Endodermal cell (in vitro differentiated cells): ENCODE measurements around the gene PLAU. TPM values are rescaled to one million over a fixed set of nuclear protein-coding genes. Genes with fewer than 3 reads are reported as not detected.

Experiments used
- DNase-seq: peaks from one replicate; pipeline ENCODE4 v3.0.0-alpha.2; 2017
- H3K27ac ChIP-seq: 2 replicates; pipeline ENCODE4 v1.5.1; 2013; ENCODE audit warnings: mild to moderate bottlenecking, low read depth, low read length, moderate library complexity
- H3K27me3 ChIP-seq: 2 replicates; pipeline ENCODE4 v1.6.1; 2013; ENCODE audit warnings: mild to moderate bottlenecking, low read length, moderate library complexity; ENCODE audit not compliant: insufficient read depth, control insufficient read depth, poor library complexity, severe bottlenecking
- H3K36me3 ChIP-seq: 2 replicates; pipeline ENCODE4 v1.7.0; 2013; ENCODE audit warnings: mild to moderate bottlenecking, low read length, moderate library complexity; ENCODE audit not compliant: control insufficient read depth, insufficient read depth
- H3K4me1 ChIP-seq: one replicate; pipeline ENCODE4 v1.7.0; 2013; ENCODE audit warnings: low read length; ENCODE audit not compliant: control insufficient read depth, insufficient read depth
- H3K4me3 ChIP-seq: 2 replicates; pipeline ENCODE4 v1.5.1; 2013; ENCODE audit warnings: mild to moderate bottlenecking, low read length, moderate library complexity
- H3K9ac ChIP-seq: 2 replicates; pipeline ENCODE4 v1.6.1; 2013; ENCODE audit warnings: mild to moderate bottlenecking, low read length, moderate library complexity; ENCODE audit not compliant: poor library complexity, severe bottlenecking; ENCODE audit errors: extremely low read depth
- H3K9me3 ChIP-seq: 2 replicates; pipeline ENCODE4 v1.6.1; 2013; ENCODE audit warnings: mild to moderate bottlenecking, low read length, moderate library complexity; ENCODE audit not compliant: control insufficient read depth
- H3K27ac Mint-ChIP-seq: 2 replicates; pipeline ENCODE4 v1.8.0; 2020; ENCODE audit warnings: mixed read lengths
- H3K27me3 Mint-ChIP-seq: 2 replicates; pipeline ENCODE4 v1.8.0; 2021; ENCODE audit warnings: mild to moderate bottlenecking, mixed read lengths; ENCODE audit not compliant: insufficient read depth
- H3K36me3 Mint-ChIP-seq: 2 replicates; pipeline ENCODE4 v1.8.0; 2020; ENCODE audit warnings: low read depth, mixed read lengths
- H3K4me1 Mint-ChIP-seq: 2 replicates; pipeline ENCODE4 v1.8.0; 2020; ENCODE audit warnings: mixed read lengths
- H3K4me3 Mint-ChIP-seq: 2 replicates; pipeline ENCODE4 v1.8.0; 2020; ENCODE audit warnings: mild to moderate bottlenecking, moderate library complexity, mixed read lengths
- H3K9me3 Mint-ChIP-seq: 2 replicates; pipeline ENCODE4 v1.8.0; 2020; ENCODE audit warnings: mild to moderate bottlenecking, mixed read lengths
- CTCF ChIP-seq: fragments of 200-600 bp; sonication (generic); conservative IDR thresholded peaks from 2 replicates; pipeline ENCODE4 v1.5.0; 2021; ENCODE audit warnings: antibody characterized with exemption, mild to moderate bottlenecking
- WGBS, 2 experiments: methylation state at CpG; one replicate each; pipeline versions ENCODE4 v1.1.5 to v1.1.7; 2013; ENCODE audit warnings: missing lambda C conversion rate in 2 of 2, mixed read lengths in 1 of 2; ENCODE audit not compliant: insufficient coverage in 1 of 2, insufficient read length in 1 of 2; 5-methylcytosine and 5-hydroxymethylcytosine counted together
- total RNA-seq, 2 donors: library from RNA; stranded (reverse); fragmentation: NEBNext Ultra II Directional in 1 of 2; extraction: Animal tissue kit (Norgen Biotek cat#: 25700) in 1 of 2; gene quantifications; 2 replicates in 1 of 2; 3 replicates in 1 of 2; pipeline ENCODE4 v1.2.1, GENCODE V29; 2021

PLAU gene
- total RNA-seq, 2 donors from 2014 or later = 2.7 to 3.3 TPM

DNA sequence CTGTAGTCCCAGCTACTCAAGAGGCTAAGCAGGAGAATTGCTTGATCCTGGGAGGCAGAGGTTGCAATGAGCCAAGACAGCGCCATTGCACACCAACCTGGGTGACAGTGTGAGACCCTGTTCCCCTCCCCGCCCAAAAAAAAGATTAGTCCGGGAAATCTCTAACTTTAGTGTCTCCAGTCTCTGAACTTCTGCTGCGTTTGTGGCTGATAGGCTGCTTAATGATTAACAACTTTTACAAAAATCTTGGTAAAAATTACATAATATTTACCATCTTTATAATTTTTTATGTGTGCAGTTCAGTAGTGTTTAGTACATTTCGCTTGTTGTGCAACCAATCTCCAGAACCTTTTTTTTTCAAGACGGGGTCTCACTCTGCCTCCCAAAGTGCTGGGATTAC, 9.7 kb upstream of the PLAU start:
- Histone ChIP-seq H3K9me3 (no peaks in the 10 kb centered on the region), H3K9ac (no peak overlapping the region), H3K27me3 (no peaks in the 10 kb centered on the region), H3K4me1 (no peaks in the 10 kb centered on the region), H3K36me3 (no peaks in the 10 kb centered on the region), H3K4me3 (no peak overlapping the region), H3K27ac (no peak overlapping the region)
- Mint-ChIP-seq H3K4me1 (no peaks in the 10 kb centered on the region), H3K9me3 (no peaks in the 10 kb centered on the region), H3K4me3 (no peak overlapping the region), H3K27me3 (peaks cover 19% of the 10 kb centered on the region), H3K27ac (no peak overlapping the region), H3K36me3 (no peaks in the 10 kb centered on the region)
- no peak for TF ChIP-seq CTCF
- no peak for DNase-seq
- 75 to 80% methylated on average over 4 to 6 of the region's 6 CpGs for WGBS, 2 experiments

DNA sequence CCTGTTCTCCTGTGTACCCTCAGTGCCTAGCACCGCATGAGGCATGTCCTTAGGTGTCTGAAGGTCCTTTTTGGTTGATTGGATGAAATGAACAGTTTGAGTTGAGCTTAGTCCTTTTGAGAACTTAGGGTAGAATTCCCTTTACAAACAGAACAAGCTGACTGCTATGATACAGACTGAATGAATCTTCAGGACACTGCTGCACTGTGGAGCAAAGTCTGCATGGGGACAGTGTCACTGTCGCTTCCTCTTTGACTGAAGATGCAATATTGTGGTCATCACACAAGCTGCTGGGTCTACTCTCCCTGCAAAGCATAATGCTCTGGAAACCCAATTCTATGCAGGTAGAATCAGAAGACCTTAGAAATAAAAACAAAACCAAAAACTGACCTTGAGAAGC, 8.6 kb upstream of the PLAU start:
- Histone ChIP-seq H3K4me1 (peaks cover 2% of the 10 kb centered on the region), H3K27me3 (no peaks in the 10 kb centered on the region), H3K9me3 (no peaks in the 10 kb centered on the region), H3K27ac (no peak overlapping the region), H3K36me3 (no peaks in the 10 kb centered on the region), H3K9ac (no peak overlapping the region), H3K4me3 (no peak overlapping the region)
- no peak for TF ChIP-seq CTCF
- no peak for DNase-seq
- Mint-ChIP-seq H3K36me3 (no peaks in the 10 kb centered on the region), H3K27me3 (peaks cover 21% of the 10 kb centered on the region), H3K27ac (no peak overlapping the region), H3K4me1 (peaks cover 8% of the 10 kb centered on the region), H3K4me3 (no peak overlapping the region), H3K9me3 (no peaks in the 10 kb centered on the region)
- 89 to 98% methylated on average over 1 to 2 of the region's 2 CpGs for WGBS, 2 experiments

DNA sequence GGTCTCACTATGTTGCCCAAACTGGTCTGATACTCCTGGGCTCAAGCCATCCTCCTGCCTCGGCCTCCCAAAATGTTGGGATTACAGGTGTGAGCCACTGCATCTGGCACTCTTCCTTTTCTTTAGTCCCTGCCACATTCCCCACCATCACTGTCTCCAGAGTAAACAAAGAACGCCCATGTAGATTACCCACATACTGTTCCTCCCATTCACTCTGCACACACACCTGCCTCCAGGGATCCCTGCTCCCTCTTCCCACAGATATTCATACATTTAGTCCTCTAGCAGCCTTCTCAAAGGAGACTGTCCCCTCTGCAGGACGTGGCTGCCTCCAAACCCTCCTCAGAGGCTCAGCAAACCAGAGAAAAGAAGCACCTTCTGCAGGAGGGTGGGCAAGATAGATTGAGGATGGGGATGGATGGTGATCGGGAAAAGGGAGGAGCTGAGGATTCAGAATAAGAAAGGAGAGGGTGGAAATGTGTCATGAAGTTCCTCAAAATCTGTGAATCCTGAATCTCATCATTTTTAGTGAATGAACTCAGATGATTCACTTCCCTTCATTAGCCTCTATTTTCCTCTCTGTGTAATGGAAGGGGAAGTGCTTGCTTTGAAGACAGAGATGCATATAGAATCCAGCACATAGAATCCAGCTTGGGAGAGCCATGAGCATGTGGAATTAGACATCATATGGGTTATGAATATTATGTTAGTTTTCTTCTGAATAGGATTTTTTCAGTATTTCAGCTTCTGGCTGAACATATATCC, 5.5 kb upstream of the PLAU start:
- no peak for DNase-seq
- peaks cover 4% of the 10 kb centered on the region for H3K27me3 ChIP-seq
- H3K36me3 ChIP-seq = no peaks in the 10 kb centered on the region
- TF ChIP-seq CTCF = no peak
- H3K4me1 ChIP-seq = peaks cover 8% of the 10 kb centered on the region
- Mint-ChIP-seq H3K36me3 (no peaks in the 10 kb centered on the region), H3K27ac (no peak overlapping the region), H3K4me1 (peaks cover 16% of the 10 kb centered on the region), H3K9me3 (no peaks in the 10 kb centered on the region), H3K4me3 (no peak overlapping the region), H3K27me3 (peaks cover 29% of the 10 kb centered on the region)
- H3K4me3 ChIP-seq = no peak overlapping the region
- no peak overlapping the region for H3K9ac ChIP-seq
- H3K27ac ChIP-seq = no peak overlapping the region
- no peaks in the 10 kb centered on the region for H3K9me3 ChIP-seq
- 73 to 77% methylated on average over 3 to 4 of the region's 4 CpGs for WGBS, 2 experiments
